Smooth muscle cell (in vitro differentiated cells): ENCODE measurements around the gene RALBP1. TPM values are rescaled to one million over a fixed set of nuclear protein-coding genes. Genes with fewer than 3 reads are reported as not detected.

Source experiments
- DNase-seq: peaks from one replicate; lab custom pipeline; 2025; ENCODE audit not compliant: unreplicated experiment; lab: John Stamatoyannopoulos, UW
- H2AFZ ChIP-seq: fragments of 200-600 bp; sonication (generic); 2 replicates; pipeline ENCODE4 v1.6.0; 2016; ENCODE audit warnings: antibody characterized with exemption, low read depth, mild to moderate bottlenecking
- H3F3A ChIP-seq: fragments of 200-600 bp; sonication (generic); 2 replicates; pipeline ENCODE4 v1.6.0; 2017; ENCODE audit warnings: antibody characterized with exemption, low read depth
- H3K27ac ChIP-seq: fragments of 200-600 bp; sonication (generic); 2 replicates; pipeline ENCODE4 v1.5.1; 2016; ENCODE audit warnings: low read depth, mild to moderate bottlenecking
- H3K27me3 ChIP-seq: fragments of 200-600 bp; sonication (generic); 2 replicates; pipeline ENCODE4 v1.6.1; 2016; ENCODE audit warnings: low read depth, mild to moderate bottlenecking
- H3K36me3 ChIP-seq: fragments of 200-600 bp; sonication (generic); 2 replicates; pipeline ENCODE4 v1.5.1; 2016; ENCODE audit warnings: low read depth
- H3K4me1 ChIP-seq: fragments of 200-600 bp; sonication (generic); 2 replicates; pipeline ENCODE4 v1.5.1; 2016; ENCODE audit warnings: low read depth
- H3K4me2 ChIP-seq: fragments of 200-600 bp; sonication (generic); 2 replicates; pipeline ENCODE4 v1.6.0; 2016; ENCODE audit warnings: mild to moderate bottlenecking
- H3K4me3 ChIP-seq: fragments of 200-600 bp; sonication (generic); 2 replicates; pipeline ENCODE4 v1.5.1; 2016; ENCODE audit warnings: mild to moderate bottlenecking
- H3K79me2 ChIP-seq: fragments of 200-600 bp; sonication (generic); 2 replicates; pipeline ENCODE4 v1.6.0; 2016; ENCODE audit warnings: low read depth, mild to moderate bottlenecking
- H3K9ac ChIP-seq: fragments of 200-600 bp; sonication (generic); 2 replicates; pipeline ENCODE4 v1.6.0; 2016; ENCODE audit warnings: low read depth
- H3K9me3 ChIP-seq: fragments of 200-600 bp; sonication (generic); replicated peaks from 2 replicates; pipeline ENCODE4 v1.5.1; 2016; ENCODE audit warnings: low read depth
- H4K20me1 ChIP-seq: fragments of 200-600 bp; sonication (generic); 2 replicates; pipeline ENCODE4 v1.6.0; 2016; ENCODE audit warnings: low read depth
- WGBS: methylation state at CpG from one replicate; pipeline ENCODE4 v1.1.7; 2016; ENCODE audit warnings: low lambda C conversion rate; 5-methylcytosine and 5-hydroxymethylcytosine counted together
- polyA plus RNA-seq: library from polyadenylated mRNA; unstranded; fragments of >200 nt; fragmentation: Nextera tagmentation; extraction: Ambion mirVana; gene quantifications from 2 replicates; pipeline ENCODE4 v1.2.1, GENCODE V29; 2016
- total RNA-seq: library from RNA; depleted of rRNA; stranded (reverse); fragments of >200 nt; gene quantifications from 2 replicates; pipeline ENCODE4 v1.2.3, GENCODE V29; 2014
- TF ChIP-seq, protein P1 (sequence below): fragments of 200-600 bp; sonication (generic); IDR thresholded peaks from 2 replicates; pipeline ENCODE4 v1.5.1; 2017; ENCODE audit warnings: borderline replicate concordance, mild to moderate bottlenecking, antibody characterized with exemption; ENCODE audit not compliant: insufficient read depth, poor library complexity, severe bottlenecking

Gene RALBP1
- total and polyA plus RNA-seq, 2 experiments from 2014 or later = 33.3 to 33.6 TPM

- H3K9me3 ChIP-seq = no peaks in the 10 kb centered on the region
- H3K4me1 ChIP-seq = no peaks in the 10 kb centered on the region
- 94% methylated on average over 4 of the region's 4 CpGs for WGBS
- H2AFZ ChIP-seq = no peak overlapping the region
- peaks cover 51% of the 10 kb centered on the region for H3K36me3 ChIP-seq
- H3F3A ChIP-seq = no peaks in the 10 kb centered on the region
- H3K27me3 ChIP-seq = no peaks in the 10 kb centered on the region
- H3K27ac ChIP-seq = no peak overlapping the region
- H3K9ac ChIP-seq = no peak overlapping the region
- H3K4me3 ChIP-seq = no peak overlapping the region
- H4K20me1 ChIP-seq = peaks cover 31% of the 10 kb centered on the region
- peaks cover 10% of the 10 kb centered on the region for H3K79me2 ChIP-seq
- TF ChIP-seq, protein P1, sequence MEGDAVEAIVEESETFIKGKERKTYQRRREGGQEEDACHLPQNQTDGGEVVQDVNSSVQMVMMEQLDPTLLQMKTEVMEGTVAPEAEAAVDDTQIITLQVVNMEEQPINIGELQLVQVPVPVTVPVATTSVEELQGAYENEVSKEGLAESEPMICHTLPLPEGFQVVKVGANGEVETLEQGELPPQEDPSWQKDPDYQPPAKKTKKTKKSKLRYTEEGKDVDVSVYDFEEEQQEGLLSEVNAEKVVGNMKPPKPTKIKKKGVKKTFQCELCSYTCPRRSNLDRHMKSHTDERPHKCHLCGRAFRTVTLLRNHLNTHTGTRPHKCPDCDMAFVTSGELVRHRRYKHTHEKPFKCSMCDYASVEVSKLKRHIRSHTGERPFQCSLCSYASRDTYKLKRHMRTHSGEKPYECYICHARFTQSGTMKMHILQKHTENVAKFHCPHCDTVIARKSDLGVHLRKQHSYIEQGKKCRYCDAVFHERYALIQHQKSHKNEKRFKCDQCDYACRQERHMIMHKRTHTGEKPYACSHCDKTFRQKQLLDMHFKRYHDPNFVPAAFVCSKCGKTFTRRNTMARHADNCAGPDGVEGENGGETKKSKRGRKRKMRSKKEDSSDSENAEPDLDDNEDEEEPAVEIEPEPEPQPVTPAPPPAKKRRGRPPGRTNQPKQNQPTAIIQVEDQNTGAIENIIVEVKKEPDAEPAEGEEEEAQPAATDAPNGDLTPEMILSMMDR = no peak
- no peak for DNase-seq
- no peak overlapping the region for H3K4me2 ChIP-seq
Observed at GRCh38 chr18:9550429-9550828, 75.1 kb downstream of the RALBP1 start.

- Histone ChIP-seq H3K9ac (no peak overlapping the region), H3K27ac (no peak overlapping the region), H3K4me2 (no peak overlapping the region), H2AFZ (no peak overlapping the region), H3K27me3 (no peaks in the 10 kb centered on the region), H3F3A (no peaks in the 10 kb centered on the region), H3K9me3 (no peaks in the 10 kb centered on the region), H3K4me3 (no peak overlapping the region), H4K20me1 (peaks cover 23% of the 10 kb centered on the region), H3K79me2 (peaks cover 10% of the 10 kb centered on the region), H3K36me3 (peaks cover 51% of the 10 kb centered on the region), H3K4me1 (no peaks in the 10 kb centered on the region)
- TF ChIP-seq, protein P1 = no peak
- no peak for DNase-seq
- WGBS = over 99% methylated on average over 3 of the region's 3 CpGs
Observed at GRCh38 chr18:9552191-9552590, 76.9 kb downstream of the RALBP1 start.

GRCh38 chr18:9552616-9553015 is 77.3 kb downstream of the RALBP1 start:
- H4K20me1 ChIP-seq = peaks cover 23% of the 10 kb centered on the region
- H3F3A ChIP-seq = no peaks in the 10 kb centered on the region
- no peaks in the 10 kb centered on the region for H3K27me3 ChIP-seq
- H3K79me2 ChIP-seq = peaks cover 10% of the 10 kb centered on the region
- no peak overlapping the region for H3K27ac ChIP-seq
- whole genome bisulfite sequencing = 97% methylated on average over 4 of the region's 4 CpGs
- H3K9me3 ChIP-seq = no peaks in the 10 kb centered on the region
- DNase-seq = no peak
- TF ChIP-seq, protein P1 = no peak
- H2AFZ ChIP-seq = no peak overlapping the region
- H3K36me3 ChIP-seq = peaks cover 52% of the 10 kb centered on the region
- no peak overlapping the region for H3K9ac ChIP-seq
- no peak overlapping the region for H3K4me2 ChIP-seq
- H3K4me1 ChIP-seq = no peaks in the 10 kb centered on the region
- H3K4me3 ChIP-seq = no peak overlapping the region

GRCh38 chr18:9557250-9557943 is 82.1 kb downstream of the RALBP1 start:
- Histone ChIP-seq H3K79me2 (peaks cover 10% of the 10 kb centered on the region), H3F3A (no peaks in the 10 kb centered on the region), H3K27ac (no peak overlapping the region), H3K4me3 (no peak overlapping the region), H3K4me1 (no peaks in the 10 kb centered on the region), H3K27me3 (no peaks in the 10 kb centered on the region), H3K4me2 (no peak overlapping the region), H2AFZ (no peak overlapping the region), H3K36me3 (peaks cover 51% of the 10 kb centered on the region), H3K9me3 (no peaks in the 10 kb centered on the region), H3K9ac (no peak overlapping the region), H4K20me1 (peaks cover 1% of the 10 kb centered on the region)
- 89% methylated on average over 13 of the region's 13 CpGs for WGBS
- DNase-seq = no peak
- TF ChIP-seq, protein P1 = no peak
